ENCODE data around the gene DSCAML1.

GRCh38 chr11:117515892-117516787 is 280.9 kb downstream of the DSCAML1 start:
- TF ChIP-seq POLR2A (IDR thresholded peaks at IDR 0.05; ENCODE audit: low read depth, low read length) (no peak), POLR2AphosphoS5 (IDR thresholded peaks at IDR 0.05; ENCODE audit: low read depth, low read length) (no peak), PAX5 (IDR thresholded peaks at IDR 0.05; ENCODE audit: insufficient read depth, low read length, severe bottlenecking) (no peak)

Data from GM12891 (cell line).